Measurements from ENCODE around the gene DCXR.

DCXR gene

DNA sequence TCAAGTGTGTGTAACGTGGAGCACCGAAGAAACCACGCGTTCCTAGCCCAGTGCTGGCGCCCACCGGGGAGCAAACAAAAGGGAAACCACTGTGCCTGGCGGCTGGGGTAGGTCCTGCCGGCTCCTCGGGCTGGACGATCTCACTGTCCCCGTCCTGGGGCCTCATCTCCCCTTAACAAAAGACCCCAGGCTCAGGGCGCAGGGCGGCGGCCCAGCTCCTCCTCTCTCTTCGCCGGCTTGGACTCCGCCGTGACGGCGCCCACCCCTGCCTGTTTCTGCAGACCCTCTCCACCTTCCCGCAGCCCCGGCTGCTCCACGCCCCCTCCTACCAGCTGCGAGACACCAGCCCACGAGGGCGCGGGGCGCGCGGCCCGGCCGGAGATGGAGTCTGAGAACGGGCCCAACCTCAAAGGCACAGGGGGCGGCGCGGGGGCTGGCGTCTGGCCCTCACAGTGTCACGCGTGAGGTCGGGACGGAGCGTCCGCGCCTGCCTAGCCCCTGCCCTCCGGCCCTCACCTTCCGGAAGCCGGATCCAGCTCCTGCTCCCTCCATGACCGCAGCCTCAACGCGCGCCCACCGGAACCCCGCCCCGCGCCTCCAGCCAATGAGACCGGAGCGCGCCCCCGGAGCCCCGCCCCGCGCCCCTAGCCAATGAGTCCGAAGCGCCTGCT, 15.1 kb downstream of the DCXR start, which contains the start of gene CENPX:
CENPX (minus strand) TSS at position 569 of the 671 bp plus-strand sequence; CDS start at position 552, 17 bp downstream.
- Histone ChIP-seq H3K9ac (ENCODE audit: low read depth, low read length) (peak within 1 kb of the TSS; percentile 87), H3K4me1 (ENCODE audit: control insufficient read depth, insufficient read depth, low read length) (peaks cover 25% of the 10 kb centered on the region), H3K36me3 (ENCODE audit: insufficient read depth, low read length) (peaks cover 8% of the 10 kb centered on the region), H3K9me3 (replicated peaks; ENCODE audit: low read length) (no peaks in the 10 kb centered on the region), H3K27me3 (ENCODE audit: control insufficient read depth, insufficient read depth, low read length) (no peaks in the 10 kb centered on the region), H3K4me3 (ENCODE audit: low read length) (peak within 1 kb of the TSS; percentile 96), H3K4me2 (ENCODE audit: low read length) (peak within 1 kb of the TSS; percentile 100)

DNA sequence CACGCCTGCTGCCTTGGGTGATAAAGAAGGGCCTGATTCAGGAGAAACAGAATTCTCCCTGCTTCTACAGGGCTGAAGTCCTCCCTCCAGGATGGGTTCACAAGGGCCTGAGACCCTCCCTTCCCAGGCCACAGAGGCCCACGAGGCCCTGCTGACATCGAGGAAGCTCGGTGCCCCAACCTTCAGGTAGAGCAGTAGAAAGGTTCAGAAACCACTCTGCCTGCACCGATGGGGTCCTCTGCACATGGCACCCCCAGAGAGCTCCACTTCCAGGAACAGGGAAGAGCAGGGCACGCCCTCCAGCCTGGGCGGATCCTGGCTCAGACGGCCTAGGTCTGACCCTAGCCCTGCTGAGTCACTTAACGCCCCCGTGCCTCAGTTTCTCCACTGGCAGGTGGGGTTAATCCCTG, 15.6 kb downstream of the DCXR start:
- Histone ChIP-seq H3K9ac (ENCODE audit: low read depth, low read length) (peak overlapping the region; percentile 87), H3K27me3 (ENCODE audit: control insufficient read depth, insufficient read depth, low read length) (no peaks in the 10 kb centered on the region), H3K4me3 (ENCODE audit: low read length) (peak overlapping the region; percentile 96), H3K36me3 (ENCODE audit: insufficient read depth, low read length) (peaks cover 8% of the 10 kb centered on the region), H3K4me2 (ENCODE audit: low read length) (peak overlapping the region; percentile 92), H3K4me1 (ENCODE audit: control insufficient read depth, insufficient read depth, low read length) (peaks cover 25% of the 10 kb centered on the region), H3K9me3 (replicated peaks; ENCODE audit: low read length) (no peaks in the 10 kb centered on the region)

DNA sequence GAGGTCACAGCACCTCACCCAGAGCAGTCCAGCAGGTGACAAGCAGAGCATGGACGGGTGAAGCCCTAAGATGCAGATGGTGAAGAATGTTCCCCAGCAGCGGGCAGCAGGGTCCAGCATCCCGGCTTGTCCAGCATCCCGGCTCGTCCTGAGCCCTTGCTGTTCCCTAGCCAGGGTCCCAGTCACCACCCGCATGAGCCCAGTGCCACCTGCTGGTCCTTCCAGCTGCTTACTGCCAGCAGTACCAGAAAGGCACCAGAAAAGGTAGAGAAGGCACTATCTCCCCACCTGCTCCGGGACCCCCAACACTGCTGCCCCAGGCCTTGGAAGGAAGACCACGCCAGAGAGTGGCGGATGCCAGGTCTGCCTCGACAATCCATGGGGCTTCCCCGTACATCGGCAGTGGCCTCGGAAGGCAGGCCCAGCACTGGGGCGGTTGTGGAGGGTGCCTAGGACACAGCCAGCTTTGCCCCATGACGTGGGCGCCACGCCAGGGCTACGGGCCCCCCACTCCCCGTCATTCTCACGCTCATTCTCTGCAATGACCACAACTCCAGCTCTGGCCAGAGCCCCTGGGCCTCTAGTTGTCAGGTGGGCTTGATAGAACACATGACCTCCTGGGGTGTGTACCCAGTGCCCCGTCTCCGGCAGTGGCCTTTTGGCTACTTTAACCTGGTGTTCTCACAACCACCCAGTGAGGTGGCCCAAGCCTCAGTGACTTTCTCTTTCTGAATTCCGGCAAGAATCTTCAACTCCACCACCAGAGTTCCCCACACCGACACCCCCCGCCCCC, 16.2 kb downstream of the DCXR start:
- Histone ChIP-seq H3K36me3 (ENCODE audit: insufficient read depth, low read length) (peaks cover 8% of the 10 kb centered on the region), H3K4me1 (ENCODE audit: control insufficient read depth, insufficient read depth, low read length) (peaks cover 25% of the 10 kb centered on the region)

DNA sequence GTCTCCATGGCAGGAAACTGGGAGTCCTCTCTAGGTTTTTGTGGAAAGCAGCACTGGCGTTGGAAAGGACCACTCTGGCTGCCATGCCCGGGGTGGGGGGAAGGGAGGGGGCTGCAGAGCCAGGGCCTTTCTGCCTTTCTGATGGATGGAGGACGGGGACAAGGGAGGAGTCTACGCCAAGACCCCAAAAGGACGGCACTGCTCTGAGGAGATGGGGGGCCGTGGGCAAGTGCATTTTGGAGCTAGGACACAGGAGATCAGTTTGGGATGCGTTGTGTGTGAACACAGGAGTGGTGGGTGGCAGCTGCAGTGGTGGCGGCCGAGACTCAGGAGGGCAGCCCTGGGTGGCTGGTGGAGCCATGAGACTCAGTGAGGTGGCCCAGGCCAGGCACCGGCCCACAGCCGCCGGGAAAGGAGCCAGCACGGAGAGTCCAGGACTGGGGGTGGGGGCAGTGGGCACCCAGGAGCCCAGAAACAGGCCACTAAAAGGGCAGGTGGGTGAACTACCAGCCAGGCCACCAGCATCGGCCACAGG, 16.9 kb downstream of the DCXR start:
- Histone ChIP-seq H3K36me3 (ENCODE audit: insufficient read depth, low read length) (peaks cover 8% of the 10 kb centered on the region), H3K9ac (ENCODE audit: low read depth, low read length) (no peak overlapping the region), H3K4me3 (ENCODE audit: low read length) (no peak overlapping the region), H3K4me1 (ENCODE audit: control insufficient read depth, insufficient read depth, low read length) (peaks cover 25% of the 10 kb centered on the region), H3K27me3 (ENCODE audit: control insufficient read depth, insufficient read depth, low read length) (no peaks in the 10 kb centered on the region), H3K9me3 (replicated peaks; ENCODE audit: low read length) (no peaks in the 10 kb centered on the region), H3K4me2 (ENCODE audit: low read length) (peak overlapping the region; percentile 92)

More for the DNA sequence above, 16.2 kb downstream of the DCXR start:
- H3K4me2 ChIP-seq (ENCODE audit: low read length) = peak overlapping the region; percentile 92
- H3K27me3 ChIP-seq (ENCODE audit: control insufficient read depth, insufficient read depth, low read length) = no peaks in the 10 kb centered on the region
- peak overlapping the region; percentile 87 for H3K9ac ChIP-seq (ENCODE audit: low read depth, low read length)
- H3K4me3 ChIP-seq (ENCODE audit: low read length) = peak overlapping the region; percentile 96
- no peaks in the 10 kb centered on the region for H3K9me3 ChIP-seq (replicated peaks; ENCODE audit: low read length)

DNA sequence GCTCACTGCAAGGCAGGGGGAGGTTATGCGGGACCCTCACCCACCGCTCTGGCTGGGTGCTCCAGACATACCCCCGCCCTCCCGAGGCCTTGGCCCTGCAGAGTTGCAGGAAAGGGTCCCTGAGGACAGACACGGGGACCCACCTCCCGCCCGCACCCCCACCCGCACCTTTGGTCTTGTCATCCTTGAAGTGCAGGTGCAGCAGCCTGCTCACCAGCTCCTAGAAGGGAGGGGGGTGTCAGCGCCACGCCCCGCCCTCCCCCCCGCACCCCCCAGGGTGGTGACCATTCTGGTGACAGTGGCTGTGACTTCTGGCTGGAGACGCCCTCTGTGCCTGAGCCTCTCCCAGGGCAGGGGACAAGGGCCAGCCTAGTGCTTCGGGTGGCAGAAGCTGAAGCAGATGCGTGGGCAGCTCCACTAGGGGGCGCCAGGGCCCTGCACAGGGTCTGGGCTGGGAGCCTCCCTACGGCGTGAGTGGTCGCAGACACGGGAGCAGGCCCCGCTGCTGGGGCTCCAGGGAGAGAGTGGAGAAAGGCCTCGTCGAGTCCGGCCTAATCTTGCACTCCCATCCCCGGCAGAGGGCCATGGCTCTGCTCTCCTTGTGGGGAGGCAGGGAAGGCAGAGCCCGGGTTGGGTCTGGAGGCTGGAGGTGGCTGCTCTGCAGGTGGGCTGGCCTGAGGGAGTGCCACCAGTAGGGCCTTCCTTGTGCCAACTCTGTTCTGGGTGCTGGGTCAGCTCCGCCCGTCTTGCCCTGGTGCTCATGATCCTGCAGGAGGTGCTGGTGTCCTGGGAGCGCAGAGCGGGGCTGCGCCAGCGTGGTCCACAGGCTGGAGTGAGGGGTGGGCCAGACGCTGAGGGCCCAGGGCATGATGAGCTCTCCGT, 17.6 kb downstream of the DCXR start:
- Histone ChIP-seq H3K4me2 (ENCODE audit: low read length) (no peak overlapping the region), H3K9me3 (replicated peaks; ENCODE audit: low read length) (no peaks in the 10 kb centered on the region), H3K4me3 (ENCODE audit: low read length) (no peak overlapping the region), H3K4me1 (ENCODE audit: control insufficient read depth, insufficient read depth, low read length) (peaks cover 25% of the 10 kb centered on the region), H3K36me3 (ENCODE audit: insufficient read depth, low read length) (peaks cover 8% of the 10 kb centered on the region), H3K9ac (ENCODE audit: low read depth, low read length) (no peak overlapping the region), H3K27me3 (ENCODE audit: control insufficient read depth, insufficient read depth, low read length) (no peaks in the 10 kb centered on the region)

DNA sequence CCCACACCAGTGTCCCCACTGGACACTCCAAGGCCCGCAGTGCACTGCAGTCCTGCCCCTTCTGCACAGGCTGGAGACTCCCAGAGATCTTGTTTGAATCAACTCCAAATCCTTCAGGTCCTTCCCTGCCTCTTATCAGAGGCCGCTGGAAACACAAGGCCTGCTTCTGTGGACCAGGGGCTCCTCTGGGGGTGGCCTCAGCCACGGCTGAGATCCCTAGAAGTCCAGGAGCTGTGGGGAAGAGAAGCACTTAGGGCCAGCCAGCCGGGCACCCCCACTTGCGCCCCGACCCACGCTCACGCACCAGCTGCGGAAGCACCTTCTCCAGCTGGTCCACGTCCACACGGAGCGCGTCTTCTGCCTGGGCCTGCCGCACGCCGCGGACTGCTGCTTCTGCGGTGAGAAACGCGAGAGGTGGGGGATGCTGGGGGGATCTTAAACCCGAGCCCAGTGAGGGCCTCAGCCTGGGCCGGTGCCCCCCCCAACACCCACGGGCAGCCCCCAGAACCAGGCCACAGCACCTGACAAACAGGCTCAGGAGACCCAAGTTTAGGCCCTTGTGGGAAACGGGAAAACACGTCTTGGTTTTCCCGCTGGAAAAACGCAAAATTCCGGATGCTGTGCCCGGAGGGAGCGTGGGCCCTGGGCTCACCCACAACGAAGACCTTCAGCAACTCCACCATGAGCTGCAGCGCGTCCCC, 18.4 kb downstream of the DCXR start:
- peaks cover 8% of the 10 kb centered on the region for H3K36me3 ChIP-seq (ENCODE audit: insufficient read depth, low read length)
- H3K4me3 ChIP-seq (ENCODE audit: low read length) = no peak overlapping the region
- no peak overlapping the region for H3K4me2 ChIP-seq (ENCODE audit: low read length)
- H3K9me3 ChIP-seq (replicated peaks; ENCODE audit: low read length) = no peaks in the 10 kb centered on the region
- H3K27me3 ChIP-seq (ENCODE audit: control insufficient read depth, insufficient read depth, low read length) = no peaks in the 10 kb centered on the region
- no peak overlapping the region for H3K9ac ChIP-seq (ENCODE audit: low read depth, low read length)
- peaks cover 22% of the 10 kb centered on the region for H3K4me1 ChIP-seq (ENCODE audit: control insufficient read depth, insufficient read depth, low read length)

DNA sequence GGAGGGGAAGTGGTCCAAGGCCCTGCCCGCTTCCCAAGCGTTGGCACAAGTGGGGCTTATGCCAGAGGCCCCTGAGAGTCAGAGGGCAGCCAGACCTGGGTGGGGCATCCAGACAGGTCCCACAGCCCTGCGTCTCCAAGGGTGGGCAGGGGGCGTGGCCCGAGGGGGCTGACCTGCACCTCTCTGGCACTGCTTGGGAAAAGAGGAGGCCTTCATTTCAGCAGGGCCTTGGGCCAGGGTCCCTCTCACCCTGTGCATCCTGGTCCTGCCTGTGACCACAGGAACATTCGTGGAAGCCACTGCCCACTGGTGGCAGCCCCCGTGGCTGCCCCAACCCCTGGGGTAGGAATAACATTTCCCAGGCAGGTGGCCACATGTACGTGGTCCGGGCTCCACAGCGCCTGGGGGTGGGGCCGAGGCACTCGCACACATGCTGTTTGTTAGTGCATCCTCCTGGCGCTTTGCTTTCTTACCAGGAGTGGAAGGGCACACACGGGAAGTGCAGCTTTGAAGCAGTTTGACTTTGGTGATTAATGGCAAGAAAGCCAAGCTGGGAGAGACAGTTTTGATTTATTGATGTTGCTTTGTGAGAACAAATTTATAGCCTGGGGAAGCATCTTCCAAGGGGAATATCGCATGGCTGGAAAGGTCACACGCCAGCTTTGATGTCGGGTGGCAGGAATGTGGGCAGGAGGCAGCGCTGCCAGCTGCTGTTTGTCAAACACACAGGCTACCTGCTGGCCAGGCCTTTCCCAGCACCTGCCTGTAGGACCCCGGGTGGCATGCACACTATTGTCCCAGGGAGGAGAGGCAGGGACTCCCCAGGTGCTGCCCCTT, 19.1 kb downstream of the DCXR start:
- Histone ChIP-seq H3K4me2 (ENCODE audit: low read length) (no peak overlapping the region), H3K27me3 (ENCODE audit: control insufficient read depth, insufficient read depth, low read length) (no peaks in the 10 kb centered on the region), H3K36me3 (ENCODE audit: insufficient read depth, low read length) (peaks cover 8% of the 10 kb centered on the region), H3K4me3 (ENCODE audit: low read length) (no peak overlapping the region), H3K4me1 (ENCODE audit: control insufficient read depth, insufficient read depth, low read length) (peaks cover 16% of the 10 kb centered on the region), H3K9ac (ENCODE audit: low read depth, low read length) (no peak overlapping the region), H3K9me3 (replicated peaks; ENCODE audit: low read length) (no peaks in the 10 kb centered on the region)

DNA sequence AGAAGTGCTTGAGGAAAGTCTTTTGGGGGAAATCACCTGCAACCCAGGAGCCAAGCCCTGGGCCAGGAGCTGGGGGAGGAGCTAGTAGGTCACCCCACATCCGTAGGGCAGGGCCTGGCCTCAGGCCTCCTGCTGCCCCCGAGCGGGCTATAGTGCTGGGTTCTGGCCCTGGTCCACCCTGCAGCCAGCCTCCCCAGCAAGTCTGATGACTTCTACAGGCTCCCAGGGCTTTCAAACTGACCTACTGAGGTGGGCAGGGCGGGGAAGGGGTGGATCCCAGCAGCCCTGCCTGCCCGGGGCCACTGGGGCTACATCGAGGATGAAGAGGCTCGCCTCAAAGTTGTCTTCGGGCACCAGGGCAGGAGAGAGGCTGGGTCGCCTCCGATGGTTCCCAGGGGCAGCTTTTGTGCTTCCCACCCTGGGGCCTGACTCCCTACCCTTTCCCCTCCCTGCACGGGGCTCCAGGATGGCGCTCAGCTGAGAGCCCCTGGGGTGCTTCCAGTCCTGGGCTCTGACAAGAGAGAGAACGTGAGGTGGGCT, 19.8 kb downstream of the DCXR start:
- Histone ChIP-seq H3K9me3 (replicated peaks; ENCODE audit: low read length) (no peaks in the 10 kb centered on the region), H3K4me3 (ENCODE audit: low read length) (no peak overlapping the region), H3K36me3 (ENCODE audit: insufficient read depth, low read length) (peaks cover 8% of the 10 kb centered on the region), H3K27me3 (ENCODE audit: control insufficient read depth, insufficient read depth, low read length) (no peaks in the 10 kb centered on the region), H3K9ac (ENCODE audit: low read depth, low read length) (no peak overlapping the region), H3K4me2 (ENCODE audit: low read length) (no peak overlapping the region), H3K4me1 (ENCODE audit: control insufficient read depth, insufficient read depth, low read length) (peaks cover 16% of the 10 kb centered on the region)

DNA sequence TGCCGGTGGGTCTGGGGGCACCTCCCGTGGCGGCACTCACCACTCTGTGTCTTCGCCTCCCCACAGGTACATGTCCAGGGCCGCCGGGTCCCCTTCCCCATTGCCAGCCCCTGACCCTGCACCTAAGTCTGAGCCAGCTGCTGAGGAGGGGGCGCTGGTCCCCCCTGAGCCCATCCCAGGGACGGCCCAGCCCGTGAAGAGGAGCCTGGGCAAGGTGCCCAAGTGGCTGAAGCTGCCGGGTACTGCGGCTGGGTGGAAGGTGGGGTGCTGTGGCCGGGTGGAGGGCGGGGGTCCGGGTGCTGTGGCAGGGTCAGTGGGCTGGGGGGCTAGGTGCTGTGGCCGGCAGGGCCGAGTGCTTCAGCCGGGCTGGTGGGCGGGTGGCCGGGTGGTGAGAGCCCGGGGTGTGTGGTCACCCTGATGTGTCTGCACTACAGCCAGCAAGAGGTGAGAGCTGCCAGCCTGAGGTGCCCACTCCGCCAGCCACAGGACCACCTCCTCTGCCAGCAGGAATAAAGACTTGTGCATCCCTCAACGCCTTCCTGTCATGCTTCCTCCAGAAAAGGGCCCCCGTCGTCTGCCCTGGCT, 20.5 kb downstream of the DCXR start:
- peaks cover 8% of the 10 kb centered on the region for H3K36me3 ChIP-seq (ENCODE audit: insufficient read depth, low read length)

More for the DNA sequence above, 20.5 kb downstream of the DCXR start:
- Histone ChIP-seq H3K9me3 (replicated peaks; ENCODE audit: low read length) (no peaks in the 10 kb centered on the region), H3K27me3 (ENCODE audit: control insufficient read depth, insufficient read depth, low read length) (no peaks in the 10 kb centered on the region), H3K4me1 (ENCODE audit: control insufficient read depth, insufficient read depth, low read length) (peaks cover 13% of the 10 kb centered on the region), H3K4me2 (ENCODE audit: low read length) (no peak overlapping the region), H3K9ac (ENCODE audit: low read depth, low read length) (no peak overlapping the region), H3K4me3 (ENCODE audit: low read length) (no peak overlapping the region)
